Neural cell (in vitro differentiated cells): ENCODE data around the gene LNX1. TPM values are rescaled to one million over a fixed set of nuclear protein-coding genes. Genes with fewer than 3 reads are reported as not detected.

ENCODE experiments used
- H2AFZ ChIP-seq: fragments of 200-600, 300-800 bp; sonication (generic), shearing (Covaris generic); 2 replicates; pipeline ENCODE4 v1.6.0; 2014; ENCODE audit warnings: low read depth, mild to moderate bottlenecking, antibody characterized with exemption, low read length, moderate library complexity
- H3F3A ChIP-seq: fragments of 200-600 bp; shearing (Covaris generic); 2 replicates; pipeline ENCODE4 v1.6.1; 2016; ENCODE audit warnings: mild to moderate bottlenecking, moderate library complexity, mixed read lengths, antibody characterized with exemption, low read length; ENCODE audit not compliant: insufficient read depth, poor library complexity, severe bottlenecking
- H3K27ac ChIP-seq: fragments of 200-600, 300-800 bp; sonication (generic), shearing (Covaris generic); 2 replicates; pipeline ENCODE4 v1.5.1; 2014; ENCODE audit warnings: mild to moderate bottlenecking, low read length, moderate library complexity
- H3K27me3 ChIP-seq: fragments of 300-800, 200-600 bp; sonication (generic), shearing (Covaris generic); 2 replicates; pipeline ENCODE4 v1.6.0; 2014; ENCODE audit warnings: mild to moderate bottlenecking, low read depth, low read length, moderate library complexity; ENCODE audit not compliant: insufficient read depth
- H3K36me3 ChIP-seq: fragments of 300-800, 200-600 bp; sonication (generic), shearing (Covaris generic); 2 replicates; pipeline ENCODE4 v1.5.1; 2014; ENCODE audit warnings: mild to moderate bottlenecking, antibody characterized with exemption, low read length, moderate library complexity; ENCODE audit not compliant: insufficient read depth
- H3K4me2 ChIP-seq: fragments of 300-800, 200-600 bp; sonication (generic), shearing (Covaris generic); 2 replicates; pipeline ENCODE4 v1.6.0; 2014; ENCODE audit warnings: mild to moderate bottlenecking, low read length
- H3K4me3 ChIP-seq: fragments of 300-800, 200-600 bp; sonication (generic), shearing (Covaris generic); 2 replicates; pipeline ENCODE4 v1.5.1; 2014; ENCODE audit warnings: mild to moderate bottlenecking, low read length, moderate library complexity
- H3K79me2 ChIP-seq: fragments of 200-600 bp; shearing (Covaris generic); replicated peaks from 2 replicates; pipeline ENCODE4 v1.6.0; 2014; ENCODE audit warnings: mild to moderate bottlenecking, low read length, moderate library complexity; ENCODE audit not compliant: insufficient read depth
- H3K9ac ChIP-seq: fragments of 300-800, 200-600 bp; sonication (generic), shearing (Covaris generic); 2 replicates; pipeline ENCODE4 v1.6.1; 2016; ENCODE audit warnings: mild to moderate bottlenecking, low read length, mixed read lengths
- H3K9me2 ChIP-seq: fragments of 200-600 bp; shearing (Covaris generic); 2 replicates; pipeline ENCODE4 v1.6.1; 2016; ENCODE audit warnings: mild to moderate bottlenecking, low read length, mixed read lengths; ENCODE audit not compliant: insufficient read depth
- H3K9me3 ChIP-seq: fragments of 200-600, 300-800 bp; sonication (generic), shearing (Covaris generic); 2 replicates; pipeline ENCODE4 v1.6.1; 2016; ENCODE audit warnings: mild to moderate bottlenecking, mixed run types, low read length, moderate library complexity, mixed read lengths
- H4K20me1 ChIP-seq: fragments of 200-600 bp; shearing (Covaris generic); 2 replicates; pipeline ENCODE4 v1.6.1; 2016; ENCODE audit warnings: mild to moderate bottlenecking, mixed run types; ENCODE audit not compliant: insufficient read depth
- CTCF ChIP-seq: fragments of 450-650 bp; IDR thresholded peaks from 2 replicates; pipeline ENCODE4 v1.5.1; 2014; ENCODE audit warnings: antibody characterized with exemption, mild to moderate bottlenecking, moderate library complexity; ENCODE audit not compliant: poor library complexity, severe bottlenecking
- EP300 ChIP-seq: fragments of 450-650 bp; conservative IDR thresholded peaks from 2 replicates; pipeline ENCODE4 v1.6.1; 2014; ENCODE audit warnings: antibody characterized with exemption, mild to moderate bottlenecking, moderate library complexity; ENCODE audit not compliant: poor library complexity, severe bottlenecking
- EZH2 ChIP-seq: fragments of 200-600, 300-800 bp; shearing (Covaris generic), sonication (generic); IDR thresholded peaks from 2 replicates; pipeline ENCODE4 v1.6.1; 2014; ENCODE audit warnings: antibody characterized with exemption, low read length, borderline replicate concordance, mild to moderate bottlenecking; ENCODE audit not compliant: insufficient read depth, poor library complexity, severe bottlenecking
- MXI1 ChIP-seq: fragments of 450-650 bp; conservative IDR thresholded peaks from 2 replicates; pipeline ENCODE4 v1.6.1; 2014; ENCODE audit warnings: antibody characterized with exemption, mild to moderate bottlenecking; ENCODE audit not compliant: poor library complexity, severe bottlenecking
- POLR2AphosphoS5 ChIP-seq: IDR thresholded peaks from 2 replicates; pipeline ENCODE4 v1.6.1; 2012
- RAD21 ChIP-seq: fragments of 450-650 bp; conservative IDR thresholded peaks from 2 replicates; pipeline ENCODE4 v1.6.1; 2014; ENCODE audit warnings: antibody characterized with exemption, mild to moderate bottlenecking, moderate library complexity
- SMC3 ChIP-seq: fragments of 450-650 bp; conservative IDR thresholded peaks from 2 replicates; pipeline ENCODE4 v1.6.1; 2014; ENCODE audit warnings: antibody characterized with exemption, mild to moderate bottlenecking, moderate library complexity; ENCODE audit not compliant: poor library complexity
- TAF1 ChIP-seq: IDR thresholded peaks from 2 replicates; pipeline ENCODE4 v1.6.1; 2012; ENCODE audit warnings: low read depth
- polyA plus RNA-seq: library from polyadenylated mRNA; depleted of rRNA; stranded (reverse); fragments of >200 nt; gene quantifications from 2 replicates; pipeline ENCODE4 v1.2.3, GENCODE V29; 2014
- TF ChIP-seq, protein P1 (sequence below): IDR thresholded peaks from 2 replicates; pipeline ENCODE4 v1.6.1; 2012; ENCODE audit warnings: borderline replicate concordance

Gene LNX1
- polyA plus RNA-seq, 1 donor from 2014 or later, result 3.4 TPM

- TF ChIP-seq SMC3 (no peak), RAD21 (no peak), TAF1 (no peak), MXI1 (no peak), POLR2AphosphoS5 (no peak), EP300 (no peak), CTCF (no peak), EZH2 (no peak)
- TF ChIP-seq, protein P1, sequence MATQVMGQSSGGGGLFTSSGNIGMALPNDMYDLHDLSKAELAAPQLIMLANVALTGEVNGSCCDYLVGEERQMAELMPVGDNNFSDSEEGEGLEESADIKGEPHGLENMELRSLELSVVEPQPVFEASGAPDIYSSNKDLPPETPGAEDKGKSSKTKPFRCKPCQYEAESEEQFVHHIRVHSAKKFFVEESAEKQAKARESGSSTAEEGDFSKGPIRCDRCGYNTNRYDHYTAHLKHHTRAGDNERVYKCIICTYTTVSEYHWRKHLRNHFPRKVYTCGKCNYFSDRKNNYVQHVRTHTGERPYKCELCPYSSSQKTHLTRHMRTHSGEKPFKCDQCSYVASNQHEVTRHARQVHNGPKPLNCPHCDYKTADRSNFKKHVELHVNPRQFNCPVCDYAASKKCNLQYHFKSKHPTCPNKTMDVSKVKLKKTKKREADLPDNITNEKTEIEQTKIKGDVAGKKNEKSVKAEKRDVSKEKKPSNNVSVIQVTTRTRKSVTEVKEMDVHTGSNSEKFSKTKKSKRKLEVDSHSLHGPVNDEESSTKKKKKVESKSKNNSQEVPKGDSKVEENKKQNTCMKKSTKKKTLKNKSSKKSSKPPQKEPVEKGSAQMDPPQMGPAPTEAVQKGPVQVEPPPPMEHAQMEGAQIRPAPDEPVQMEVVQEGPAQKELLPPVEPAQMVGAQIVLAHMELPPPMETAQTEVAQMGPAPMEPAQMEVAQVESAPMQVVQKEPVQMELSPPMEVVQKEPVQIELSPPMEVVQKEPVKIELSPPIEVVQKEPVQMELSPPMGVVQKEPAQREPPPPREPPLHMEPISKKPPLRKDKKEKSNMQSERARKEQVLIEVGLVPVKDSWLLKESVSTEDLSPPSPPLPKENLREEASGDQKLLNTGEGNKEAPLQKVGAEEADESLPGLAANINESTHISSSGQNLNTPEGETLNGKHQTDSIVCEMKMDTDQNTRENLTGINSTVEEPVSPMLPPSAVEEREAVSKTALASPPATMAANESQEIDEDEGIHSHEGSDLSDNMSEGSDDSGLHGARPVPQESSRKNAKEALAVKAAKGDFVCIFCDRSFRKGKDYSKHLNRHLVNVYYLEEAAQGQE, result no peak
- Histone ChIP-seq H3K27ac (no peak overlapping the region), H3K4me3 (no peak overlapping the region), H3K9ac (no peak overlapping the region), H3K4me2 (no peak overlapping the region), H3K9me3 (no peaks in the 10 kb centered on the region), H3F3A (no peaks in the 10 kb centered on the region), H3K79me2 (no peaks in the 10 kb centered on the region), H3K27me3 (no peaks in the 10 kb centered on the region), H4K20me1 (no peaks in the 10 kb centered on the region), H2AFZ (no peak overlapping the region), H3K36me3 (no peaks in the 10 kb centered on the region), H3K9me2 (no peaks in the 10 kb centered on the region)
These were observed 55.7 kb downstream of the LNX1 start for GRCh38 chr4:53535567-53535966.

DNA sequence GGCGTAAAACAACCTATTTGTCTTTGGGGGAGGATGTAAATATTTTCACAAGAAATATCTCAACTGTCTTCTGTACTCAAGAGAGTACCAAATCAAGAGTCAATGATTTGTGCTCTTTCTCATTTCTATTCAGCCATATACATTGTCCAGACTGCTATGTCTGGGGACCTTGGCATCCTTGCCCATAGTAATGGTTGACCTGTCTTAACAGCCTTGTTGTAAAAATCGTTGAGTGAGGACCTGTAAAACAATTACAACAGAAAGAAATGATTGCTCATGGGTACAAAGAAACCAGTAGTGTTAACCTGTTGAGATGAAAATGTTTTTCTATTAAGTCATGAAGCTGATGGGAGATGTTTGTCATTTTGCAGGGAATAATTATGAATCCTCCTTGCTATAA is 56.6 kb downstream of the LNX1 start:
- Histone ChIP-seq H2AFZ (no peak overlapping the region), H3F3A (no peaks in the 10 kb centered on the region), H3K79me2 (no peaks in the 10 kb centered on the region), H3K27me3 (no peaks in the 10 kb centered on the region), H3K4me3 (no peak overlapping the region), H3K27ac (no peak overlapping the region), H3K4me2 (no peak overlapping the region), H3K9me3 (no peaks in the 10 kb centered on the region), H3K9me2 (no peaks in the 10 kb centered on the region), H3K9ac (no peak overlapping the region), H4K20me1 (no peaks in the 10 kb centered on the region), H3K36me3 (no peaks in the 10 kb centered on the region)
- TF ChIP-seq EP300 (no peak), MXI1 (no peak), POLR2AphosphoS5 (no peak), RAD21 (no peak), CTCF (no peak), EZH2 (no peak), TAF1 (no peak), SMC3 (no peak)
- TF ChIP-seq, protein P1, result no peak
